Stimulated activated CD8-positive, alpha-beta memory T cell treated with anti-CD3 and anti-CD28 coated beads, Interleukin-15, amount 100 ng/mL, for 1 hour (primary cell): Measurements from ENCODE around the gene PALD1.

Experiments
- DNase-seq: peaks from one replicate; pipeline ENCODE4 v3.0.0-alpha.2; 2020; ENCODE audit warnings: low read depth

Gene PALD1

DNA sequence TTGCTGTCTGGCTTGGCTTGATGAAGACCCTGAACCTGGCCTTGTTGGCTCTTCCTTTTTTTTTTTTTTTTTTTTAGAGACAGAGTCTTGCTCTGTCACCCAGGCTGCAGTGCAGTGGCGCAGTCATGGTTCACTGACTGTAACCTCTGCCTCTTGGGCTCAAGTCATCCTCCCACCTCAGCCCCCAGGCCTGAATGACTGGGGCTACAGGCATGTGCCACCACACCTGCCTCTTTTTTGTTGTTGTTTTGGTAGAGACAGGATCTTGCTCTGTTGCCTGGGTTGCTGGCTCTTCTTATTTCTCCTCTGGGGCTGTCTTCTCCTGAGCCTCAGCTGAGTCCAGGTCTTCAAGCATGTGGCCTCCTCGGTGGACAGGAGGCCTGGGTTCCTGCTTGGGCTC lies 79.3 kb downstream of the PALD1 start:
- DNase-seq: no peak

DNA sequence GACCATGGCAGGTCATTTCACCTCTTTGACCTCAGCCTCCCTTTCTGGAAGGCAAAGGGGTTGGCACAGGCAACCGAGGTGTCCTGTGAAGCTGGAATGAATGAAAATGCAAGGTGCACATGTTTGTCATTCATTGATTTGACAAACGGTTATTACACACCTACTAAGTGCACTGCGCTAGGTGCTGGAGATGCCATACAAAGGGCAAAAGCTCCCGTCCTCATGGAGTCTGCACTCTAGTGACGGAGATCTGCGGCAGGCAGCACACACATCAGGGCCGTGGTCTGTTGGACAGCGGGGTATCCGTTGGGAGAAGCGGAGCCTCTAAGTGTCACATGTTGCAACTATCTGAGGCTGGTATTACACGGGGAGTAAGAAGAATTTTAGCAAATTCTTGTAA lies 79.7 kb downstream of the PALD1 start:
- DNase-seq: no peak

DNA sequence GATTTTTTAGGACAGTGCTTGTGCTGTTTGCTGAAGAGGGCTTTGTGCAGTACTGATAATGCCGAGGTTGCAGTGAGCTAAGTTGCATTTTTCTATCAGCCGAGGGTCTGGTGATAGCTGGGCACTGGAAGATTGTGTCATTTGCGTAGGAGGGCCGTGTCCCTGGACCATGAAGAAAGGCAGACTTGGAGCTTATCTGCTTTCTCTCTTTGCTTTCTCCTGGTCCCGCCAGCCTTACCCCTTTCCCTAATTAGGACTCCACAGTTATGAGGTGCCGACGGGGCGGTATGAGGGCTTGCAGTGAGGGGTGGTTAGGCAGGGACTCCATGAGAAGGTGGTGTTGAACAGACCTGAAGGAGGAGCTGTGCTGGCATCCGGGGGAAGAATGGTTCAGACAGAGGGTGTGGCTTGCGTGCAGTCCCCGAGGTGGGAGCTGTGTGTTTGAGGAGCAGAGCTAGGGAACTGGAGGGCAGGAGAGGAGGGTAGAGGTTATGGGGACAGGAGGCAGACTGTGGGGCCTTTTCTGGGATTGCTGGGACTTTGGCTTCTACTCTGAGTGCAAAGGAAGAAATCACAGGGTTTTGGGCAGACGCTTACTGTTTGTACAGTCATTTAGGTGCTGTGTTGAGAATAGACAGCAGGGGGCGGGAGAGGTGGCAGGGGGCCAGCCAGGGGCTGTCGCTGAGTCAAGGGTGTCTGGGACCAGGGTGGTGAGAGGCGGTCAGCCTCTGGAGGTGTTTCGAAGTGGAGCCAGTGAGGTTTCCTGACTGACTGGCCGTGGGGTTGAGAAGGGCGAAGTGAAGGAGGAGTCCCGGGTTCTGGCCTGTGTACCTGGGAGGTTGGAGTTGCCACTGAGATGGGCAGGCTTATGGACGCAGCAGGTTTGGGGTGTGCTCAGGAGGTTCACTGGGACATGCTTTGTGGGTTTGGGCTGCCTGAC lies 80.6 kb downstream of the PALD1 start:
- DNase-seq: peak; percentile 68

DNA sequence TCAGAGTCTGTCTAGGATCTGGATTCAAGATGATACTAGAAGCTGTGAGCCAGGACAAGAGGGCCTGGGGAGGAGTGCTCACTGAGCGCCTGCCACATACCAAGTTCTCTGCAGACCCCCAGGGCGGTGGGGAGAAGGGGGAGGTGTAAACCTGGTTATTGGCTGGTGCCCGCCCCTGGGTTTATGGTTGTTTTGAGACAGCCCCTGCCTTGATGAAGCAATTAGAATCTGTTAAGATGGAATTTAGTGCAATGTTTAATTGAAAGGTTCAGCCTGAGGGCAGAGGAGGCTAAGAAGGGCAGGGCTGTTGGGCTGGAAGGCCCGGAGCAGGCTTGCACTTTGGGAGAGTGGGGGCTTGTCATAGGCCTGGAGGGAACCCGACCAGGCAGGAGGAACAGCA lies 81.3 kb downstream of the PALD1 start:
- DNase-seq: no peak

DNA sequence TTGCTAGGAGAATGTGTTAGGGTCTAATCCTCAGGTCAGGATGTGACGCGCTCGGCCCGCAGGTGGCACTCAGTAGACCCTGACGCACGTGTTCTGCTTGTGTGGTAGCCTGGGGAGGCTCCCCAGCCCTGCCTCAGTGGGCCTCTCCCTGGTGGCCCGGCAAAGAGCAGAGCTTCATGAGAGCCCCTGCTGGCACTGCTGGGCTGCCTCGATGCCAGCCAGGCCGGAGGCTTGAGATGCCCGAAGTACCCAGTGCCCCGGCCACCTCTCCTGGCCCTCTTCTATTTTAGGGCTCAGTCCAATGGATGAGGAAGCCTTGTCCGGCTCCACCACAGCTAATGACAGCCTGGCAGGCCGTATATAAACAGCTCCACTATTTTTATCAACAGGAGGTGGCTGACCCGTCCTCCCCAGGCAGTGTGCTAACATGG lies 82.0 kb downstream of the PALD1 start:
- DNase-seq: no peak

DNA sequence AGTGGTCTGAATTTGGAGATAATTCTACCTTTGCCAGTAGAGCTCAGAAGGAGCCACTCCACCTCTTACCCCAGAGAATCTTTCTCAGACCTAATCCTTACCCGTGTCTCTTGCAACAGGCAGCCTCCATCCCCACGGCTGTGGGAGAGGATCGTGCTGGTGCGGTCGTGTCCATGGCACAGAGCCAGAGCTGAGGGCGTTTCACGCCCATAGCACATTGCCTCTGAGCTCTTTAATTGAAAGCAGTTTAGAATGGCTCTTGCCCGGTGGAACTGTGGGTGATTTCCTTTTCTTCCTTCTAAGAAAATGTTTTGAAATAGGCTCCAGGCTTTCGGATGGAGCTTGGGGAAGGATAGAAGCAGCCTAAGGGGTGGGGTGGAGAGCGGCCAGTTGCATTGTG lies 82.5 kb downstream of the PALD1 start:
- DNase-seq: no peak

DNA sequence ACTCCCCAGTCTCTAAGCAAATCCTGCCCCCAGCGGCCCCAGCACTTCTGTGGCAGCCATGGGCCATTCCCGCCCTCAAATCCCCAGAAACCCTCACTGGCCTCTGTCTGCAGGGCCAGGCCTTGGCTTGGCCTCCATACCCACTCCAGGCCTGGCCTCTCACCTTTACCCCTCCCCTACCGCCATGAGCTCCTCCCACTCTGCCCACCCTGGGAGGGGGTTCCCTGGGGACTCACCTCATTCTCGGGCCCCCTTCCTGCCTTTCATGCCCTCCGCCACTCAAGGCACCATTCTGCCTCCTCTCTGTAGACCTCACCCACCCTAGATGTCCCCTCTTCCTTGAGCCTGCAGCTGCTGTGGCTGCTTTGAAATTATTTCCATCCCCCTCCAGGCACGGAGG lies 83.0 kb downstream of the PALD1 start:
- no peak for DNase-seq

DNA sequence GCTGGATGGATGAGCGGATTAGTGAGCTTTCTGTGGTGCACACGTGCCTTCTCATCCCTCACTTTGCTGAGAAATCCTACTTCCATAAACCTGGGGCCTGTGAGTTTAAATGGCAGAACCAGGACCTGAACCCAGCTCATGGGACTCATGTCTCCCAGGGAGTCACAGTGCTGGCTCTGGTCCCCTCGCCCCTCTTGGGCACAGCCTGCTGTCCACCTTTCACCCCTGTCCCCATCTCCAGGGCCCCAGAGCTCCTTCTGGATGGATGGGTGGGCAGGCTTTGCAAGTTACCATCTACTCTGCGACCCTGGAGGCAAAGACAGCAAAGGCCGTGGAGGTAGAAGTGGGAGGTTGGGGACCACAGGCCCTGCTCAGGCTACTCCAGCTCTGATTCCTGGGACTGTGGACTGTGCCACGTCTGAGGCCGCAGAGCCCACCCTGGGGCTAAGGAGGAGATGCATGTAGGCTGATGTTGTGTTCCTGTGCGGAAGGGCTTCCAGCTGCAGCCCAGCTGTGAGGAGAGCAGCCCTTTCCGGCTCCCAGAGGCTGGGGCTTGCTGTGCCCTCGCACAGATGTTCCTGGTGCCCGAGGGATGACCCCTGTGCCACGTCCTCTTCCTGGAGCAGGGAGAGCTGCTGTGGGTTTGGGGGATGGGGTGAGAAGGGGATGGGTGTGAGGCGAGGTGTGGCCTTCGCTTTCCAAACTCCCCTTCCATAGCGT lies 83.6 kb downstream of the PALD1 start:
- no peak for DNase-seq

DNA sequence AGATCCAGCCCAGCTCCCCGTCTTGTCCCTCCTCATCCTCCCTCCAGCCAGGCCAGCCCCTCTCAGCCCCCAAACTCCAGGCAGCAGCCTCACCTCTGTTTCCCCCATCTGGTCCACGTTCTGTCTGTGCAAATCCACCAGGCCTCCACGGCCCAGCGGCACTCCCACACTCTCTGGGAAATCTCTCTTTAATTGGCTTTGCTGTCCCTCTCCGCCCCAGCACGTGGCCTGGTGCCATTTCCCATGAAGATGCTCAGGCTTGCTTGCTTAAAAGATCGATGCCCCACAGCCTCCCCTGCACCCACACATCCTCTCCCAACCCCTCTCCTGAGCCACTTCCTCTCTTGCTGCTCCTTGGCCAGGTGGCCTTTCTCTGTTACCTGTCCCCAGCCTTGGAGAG lies 84.7 kb downstream of the PALD1 start:
- no peak for DNase-seq

DNA sequence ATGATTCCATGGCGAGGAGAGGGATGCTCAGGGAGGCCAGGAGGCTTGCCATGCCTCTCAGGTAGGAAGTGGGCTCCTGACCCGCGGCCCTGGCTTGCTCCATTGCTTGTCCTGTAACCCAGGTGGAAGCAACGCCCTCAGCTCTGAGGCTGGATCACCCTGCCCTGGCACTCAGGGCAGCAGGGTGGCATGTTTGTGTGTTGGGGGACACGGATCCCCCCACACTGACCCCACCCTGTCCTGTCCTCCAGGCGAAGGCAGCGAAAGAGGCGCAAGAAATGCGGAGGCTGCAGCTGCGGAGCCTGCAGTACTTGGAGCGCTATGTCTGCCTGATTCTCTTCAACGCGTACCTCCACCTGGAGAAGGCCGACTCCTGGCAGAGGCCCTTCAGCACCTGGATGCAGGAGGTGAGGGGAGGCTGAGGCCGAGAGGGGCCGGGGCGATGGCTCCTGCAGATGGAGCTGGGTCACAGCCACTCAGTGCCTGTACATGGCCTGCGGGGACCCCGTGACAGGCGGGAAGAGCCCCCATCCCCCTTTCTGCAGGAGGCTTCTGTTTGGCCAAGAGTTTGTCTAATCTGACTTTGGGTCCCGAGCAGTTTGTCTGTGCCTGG lies 85.7 kb downstream of the PALD1 start:
- no peak for DNase-seq

DNA sequence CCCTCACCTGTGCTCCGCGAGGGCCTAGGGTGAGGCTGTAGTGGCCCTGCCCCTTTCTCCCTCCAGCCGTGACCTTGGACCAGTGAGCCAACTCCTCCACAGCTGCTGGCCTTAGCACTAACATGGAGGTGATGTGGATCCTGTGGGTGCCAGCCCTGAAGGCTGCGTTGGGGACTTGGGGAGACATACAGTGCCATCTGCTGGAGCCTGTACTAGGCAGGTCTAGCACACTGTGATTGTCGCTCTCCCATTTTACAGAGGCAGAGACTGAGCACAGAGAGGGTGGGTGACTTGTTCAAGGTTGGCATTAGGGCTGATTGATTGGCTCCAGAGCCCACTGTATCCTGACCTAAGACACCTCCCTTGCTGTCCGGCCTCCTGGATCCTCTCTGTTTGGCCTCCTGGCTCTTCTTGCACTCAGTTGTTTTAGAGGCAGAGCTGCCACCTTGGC lies 86.4 kb downstream of the PALD1 start:
- no peak for DNase-seq

DNA sequence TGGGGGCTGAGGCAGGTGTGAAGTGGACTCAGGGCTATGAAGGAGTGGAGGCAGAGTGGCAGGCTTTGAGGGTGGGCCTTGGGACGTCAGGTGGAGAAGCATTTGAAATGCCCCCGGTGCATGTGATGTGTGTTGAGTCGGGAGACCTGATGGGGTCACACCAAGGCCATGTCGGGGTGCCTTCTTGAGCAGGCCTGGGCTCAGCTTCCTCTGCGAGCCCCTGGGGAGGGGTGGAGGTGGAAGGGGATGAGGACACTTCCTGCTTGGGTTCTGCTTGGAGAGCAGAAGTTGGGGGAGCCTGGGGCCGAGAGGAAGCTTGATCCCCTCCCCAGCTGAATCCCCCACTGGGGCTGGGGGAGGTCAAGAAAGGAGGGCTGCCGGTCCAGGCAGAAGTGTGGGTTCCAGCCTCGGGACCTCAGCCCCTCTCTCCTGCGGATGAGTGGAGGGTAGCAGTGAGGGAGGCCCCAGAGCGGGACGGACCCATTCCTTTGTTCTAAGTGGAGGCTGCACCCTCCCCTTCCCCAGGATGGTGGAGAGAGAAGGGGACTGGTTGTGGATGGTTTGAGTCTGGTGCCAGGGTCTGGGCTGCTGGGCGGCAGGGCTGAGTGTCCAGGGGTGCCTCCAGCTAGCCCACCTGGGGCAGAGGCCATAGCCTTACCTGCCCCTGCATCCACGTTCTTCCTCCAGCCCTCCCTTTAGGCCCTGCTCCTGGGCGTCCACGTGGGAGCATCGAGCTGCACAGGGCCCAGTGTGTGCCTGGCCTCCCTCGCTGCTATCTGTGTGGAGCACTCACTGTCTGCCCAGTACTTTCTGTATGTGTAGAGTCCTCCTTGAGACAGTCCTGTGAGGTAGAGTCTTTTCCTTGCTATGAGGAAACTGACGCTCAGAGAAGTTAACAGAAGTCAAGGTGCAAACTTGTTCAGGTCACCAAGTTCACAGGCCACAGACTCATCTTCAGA lies 87.3 kb downstream of the PALD1 start:
- no peak for DNase-seq

DNA sequence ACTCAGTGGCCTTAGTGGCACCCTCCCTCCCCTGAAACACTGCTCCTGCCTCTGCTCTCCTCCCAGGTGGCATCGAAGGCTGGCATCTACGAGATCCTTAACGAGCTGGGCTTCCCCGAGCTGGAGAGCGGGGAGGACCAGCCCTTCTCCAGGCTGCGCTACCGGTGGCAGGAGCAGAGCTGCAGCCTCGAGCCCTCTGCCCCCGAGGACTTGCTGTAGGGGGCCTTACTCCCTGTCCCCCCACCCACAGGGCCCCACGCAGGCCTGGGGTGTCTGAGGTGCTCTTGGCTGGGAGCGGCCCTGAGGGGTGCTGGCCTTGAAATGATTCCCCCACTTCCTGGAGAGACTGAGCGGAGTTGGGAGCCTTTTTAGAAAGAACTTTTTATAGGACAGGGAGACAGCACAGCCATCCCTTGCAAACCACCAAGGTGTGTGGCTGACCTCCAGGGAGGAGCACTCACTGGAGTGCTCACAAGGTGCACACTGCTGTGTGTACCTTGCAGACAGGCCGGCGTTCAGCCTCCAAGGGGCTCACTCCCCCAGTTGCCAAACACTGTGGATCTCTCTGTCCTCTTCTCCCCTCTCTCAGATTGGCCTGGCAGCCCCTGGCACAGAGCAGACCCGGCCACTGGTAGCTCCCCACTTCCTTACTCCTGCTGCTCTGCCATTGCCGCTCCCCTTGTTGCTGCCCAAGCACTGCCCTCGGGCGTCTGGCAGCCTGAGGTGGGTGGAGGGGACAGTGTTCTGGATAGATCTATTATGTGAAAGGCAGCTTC lies 88.1 kb downstream of the PALD1 start:
- DNase-seq: no peak

DNA sequence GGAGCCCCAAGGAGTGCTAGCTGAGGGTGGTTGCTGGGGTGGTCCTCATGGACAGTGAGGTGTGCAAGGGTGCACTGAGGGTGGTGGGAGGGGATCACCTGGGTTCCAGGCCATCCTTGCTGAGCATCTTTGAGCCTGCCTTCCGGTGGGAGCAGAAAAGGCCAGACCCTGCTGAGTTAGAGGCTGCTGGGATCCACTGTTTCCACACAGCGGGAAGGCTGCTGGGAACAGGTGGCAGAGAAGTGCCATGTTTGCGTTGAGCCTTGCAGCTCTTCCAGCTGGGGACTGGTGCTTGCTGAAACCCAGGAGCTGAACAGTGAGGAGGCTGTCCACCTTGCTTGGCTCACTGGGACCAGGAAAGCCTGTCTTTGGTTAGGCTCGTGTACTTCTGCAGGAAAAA lies 89.0 kb downstream of the PALD1 start:
- no peak for DNase-seq

DNA sequence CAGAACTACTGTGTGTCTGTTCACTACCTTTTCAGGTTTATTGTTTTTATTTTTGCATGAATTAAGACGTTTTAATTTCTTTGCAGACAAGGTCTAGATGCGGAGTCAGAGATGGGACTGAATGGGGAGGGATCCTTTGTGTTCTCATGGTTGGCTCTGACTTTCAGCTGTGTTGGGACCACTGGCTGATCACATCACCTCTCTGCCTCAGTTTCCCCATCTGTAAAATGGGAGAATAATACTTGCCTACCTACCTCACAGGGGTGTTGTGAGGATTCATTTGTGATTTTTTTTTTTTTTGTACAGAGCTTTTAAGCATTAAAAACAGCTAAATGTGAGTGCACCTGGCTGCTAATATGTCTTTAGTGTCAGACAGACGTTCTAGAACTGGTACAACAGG lies 89.5 kb downstream of the PALD1 start:
- DNase-seq: no peak

DNA sequence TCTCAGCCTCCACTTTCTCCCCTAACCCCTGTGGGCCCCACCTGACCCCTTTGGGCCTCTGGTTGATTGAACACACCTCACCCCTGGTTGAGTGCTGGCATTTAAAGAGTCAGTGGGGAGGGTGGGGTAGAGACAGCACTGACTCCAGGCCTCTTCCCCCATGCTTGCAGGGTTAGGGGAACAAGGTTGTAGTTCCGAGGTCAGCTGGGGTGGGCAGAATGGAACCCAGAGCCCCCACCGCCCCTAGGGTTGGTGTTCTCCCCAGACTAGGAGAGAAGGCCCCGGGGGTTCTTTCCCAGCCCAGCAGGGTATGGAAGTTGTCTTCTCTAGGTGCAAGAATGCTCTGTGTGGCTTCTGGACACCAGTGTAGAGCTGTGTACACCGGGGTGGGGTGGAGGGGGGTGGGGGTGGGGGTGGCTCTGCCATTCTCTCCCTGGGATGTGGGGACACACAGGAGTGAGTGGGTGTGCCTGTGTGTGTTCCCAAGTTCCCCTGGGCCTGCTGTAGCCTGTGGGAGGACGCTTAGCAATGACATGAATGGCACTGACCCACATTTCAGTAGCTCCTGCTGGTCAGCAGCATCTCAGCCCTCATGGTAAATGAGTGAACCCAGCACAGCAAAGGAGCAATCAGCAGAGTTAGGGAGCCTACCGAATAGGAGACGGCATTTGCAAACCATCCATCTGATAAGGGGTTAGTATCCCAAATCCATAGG lies 90.4 kb downstream of the PALD1 start:
- no peak for DNase-seq

DNA sequence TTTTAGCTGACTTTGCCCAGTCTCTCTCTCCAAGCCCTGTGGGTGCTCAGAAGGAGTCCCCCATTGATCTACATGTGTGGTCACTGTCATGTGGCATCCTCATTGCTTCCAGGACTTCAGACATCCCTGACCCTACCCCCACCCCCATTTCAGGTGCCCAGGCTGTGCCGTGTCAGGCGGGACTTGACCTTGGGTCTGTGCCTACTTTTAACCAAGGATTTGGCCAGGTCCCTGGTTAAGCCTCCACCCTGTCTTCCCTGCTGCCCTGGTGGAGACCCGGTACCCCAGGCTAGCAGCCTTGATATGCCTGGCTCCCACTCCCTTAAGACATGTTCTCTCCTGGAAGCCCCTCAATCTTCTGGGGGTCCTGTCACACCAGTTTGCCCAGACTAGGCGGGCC lies 92.7 kb downstream of the PALD1 start:
- DNase-seq: no peak

DNA sequence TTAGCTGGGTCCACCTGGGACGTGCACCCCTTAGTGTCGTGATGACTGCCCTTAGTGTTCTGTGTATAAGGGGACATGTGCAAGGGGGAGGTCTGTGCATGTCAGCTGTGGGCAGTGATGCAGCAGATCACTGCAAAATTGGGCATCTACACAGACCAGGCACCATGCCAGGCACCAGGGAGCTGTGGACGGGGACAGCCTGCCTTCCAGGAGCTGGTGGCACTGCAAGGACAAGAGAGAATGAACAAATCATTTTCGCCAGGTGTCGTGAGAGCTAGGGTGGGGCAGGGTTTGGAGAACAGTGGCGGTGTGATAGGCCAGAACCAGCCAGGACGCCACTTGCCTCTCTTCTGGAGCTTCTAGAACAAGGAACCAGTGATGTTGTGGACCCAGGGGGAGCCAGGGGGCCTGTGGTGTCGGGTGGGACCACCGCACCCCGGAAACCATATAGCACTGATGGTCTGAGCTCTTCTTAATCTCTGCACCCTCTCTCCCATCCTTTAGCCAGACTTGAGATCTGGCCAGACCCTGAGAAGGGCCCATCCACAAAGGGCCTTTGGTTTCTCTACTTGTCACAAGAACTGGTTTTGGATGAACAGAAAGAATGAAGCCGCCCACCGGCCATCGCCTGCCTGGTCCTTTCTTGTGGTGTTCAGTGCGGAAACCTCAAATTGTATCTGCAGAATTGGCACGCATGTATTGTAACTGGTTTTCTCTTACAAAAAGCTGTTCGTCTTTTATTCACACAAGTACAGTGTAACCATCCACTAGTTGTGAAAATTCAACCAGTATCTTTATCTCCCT lies 93.3 kb downstream of the PALD1 start:
- no peak for DNase-seq
